Activated CD4-positive, alpha-beta T cell treated with anti-CD3 and anti-CD28 coated beads for 24 hours (primary cell): ENCODE results near the gene CCDC186.
A peak's percentile ranks its signal among the peaks of the same experiment; 100 is the strongest.

Experiments used
- DNase-seq, 2 donors: peaks; one replicate each; pipeline ENCODE4 v3.0.0-alpha.2; 2020; ENCODE audit warnings: low read depth in 2 of 2

The CCDC186 gene

GRCh38 chr10:114110174-114110972 is 63.6 kb downstream of the CCDC186 start:
- DNase-seq = no peak

DNA sequence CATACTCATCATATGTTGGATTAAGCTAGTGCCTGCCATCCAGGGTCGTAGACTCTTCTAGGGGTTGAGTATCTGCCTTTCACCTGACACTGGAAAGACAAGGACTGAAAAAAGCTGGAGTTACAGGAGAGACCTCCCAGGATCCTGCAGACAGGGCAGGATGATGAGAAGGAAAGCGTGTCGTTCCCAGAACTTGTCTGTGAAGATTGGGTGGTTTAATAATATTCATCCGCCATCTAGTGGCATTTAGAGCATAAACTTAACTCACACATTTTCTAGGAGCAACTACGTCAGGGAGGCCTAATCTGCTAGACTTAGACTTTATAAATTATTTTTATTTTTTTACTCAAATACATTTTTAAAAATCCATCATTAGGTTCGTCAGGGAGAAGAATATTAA is 70.7 kb downstream of the CCDC186 start:
- DNase-seq = no peak

DNA sequence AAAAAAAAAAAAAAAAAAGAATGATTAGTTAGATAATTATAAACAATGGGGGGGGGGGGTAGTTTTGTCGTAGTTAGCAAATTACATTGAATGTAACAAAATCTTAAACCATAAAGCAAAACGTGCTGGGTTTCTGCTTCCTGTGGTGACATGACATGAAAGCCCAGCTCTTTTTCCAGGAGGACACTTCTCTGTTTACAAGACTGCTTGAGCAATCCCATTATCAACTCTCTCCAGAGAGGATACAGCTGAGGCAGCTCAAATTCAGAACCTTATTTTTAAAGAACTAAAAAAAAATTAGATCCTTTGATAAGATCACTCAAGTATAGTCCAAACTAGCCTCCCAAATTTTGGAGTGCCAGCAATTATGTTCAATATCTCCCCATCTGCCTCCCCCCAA is 71.7 kb downstream of the CCDC186 start:
- no peak for DNase-seq

DNA sequence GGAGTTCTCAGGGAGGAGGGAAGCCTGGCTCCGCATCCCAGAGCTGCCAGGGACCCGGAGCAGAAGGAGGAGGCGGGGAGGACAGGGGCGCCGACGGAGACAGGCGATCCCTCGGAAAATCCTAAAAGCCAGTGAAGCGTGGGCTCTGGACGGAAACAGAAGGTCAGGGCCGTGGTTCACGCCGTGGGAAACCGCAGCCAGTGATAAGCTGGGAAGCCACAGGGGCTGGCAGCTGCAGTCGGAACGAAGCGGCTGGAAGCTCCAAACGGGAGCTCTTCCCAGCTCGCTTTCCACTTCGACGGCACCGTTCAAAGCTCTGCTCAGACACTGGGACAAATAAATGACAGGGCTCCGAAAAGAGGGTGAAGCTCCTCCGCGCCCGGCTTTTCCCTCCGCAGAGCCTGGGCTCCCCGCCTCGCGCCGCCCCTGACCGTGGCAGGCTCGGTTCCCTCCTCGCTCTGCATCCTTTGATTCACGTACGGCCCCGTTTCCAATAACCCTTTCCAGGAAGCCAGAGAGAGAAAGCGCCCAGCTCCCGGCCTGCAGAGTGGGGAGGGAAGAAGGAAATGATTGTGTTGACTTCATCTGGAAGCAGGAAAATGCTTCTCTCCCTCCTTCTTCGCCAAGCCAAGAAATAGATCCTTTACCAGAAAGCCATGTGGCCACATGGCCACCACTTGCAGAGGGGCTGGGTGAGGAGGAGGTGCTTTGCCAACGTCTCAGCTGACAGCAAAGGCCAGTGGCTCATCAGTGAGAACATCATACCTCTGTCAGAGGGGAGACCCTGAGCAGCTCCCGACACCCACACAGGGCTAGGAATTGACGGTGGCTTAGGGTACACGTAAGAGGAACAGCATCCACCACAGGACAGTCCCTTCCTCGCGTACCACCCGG is 72.9 kb downstream of the CCDC186 start:
- DNase-seq = peak in 1 of 2 donors; percentile 18

DNA sequence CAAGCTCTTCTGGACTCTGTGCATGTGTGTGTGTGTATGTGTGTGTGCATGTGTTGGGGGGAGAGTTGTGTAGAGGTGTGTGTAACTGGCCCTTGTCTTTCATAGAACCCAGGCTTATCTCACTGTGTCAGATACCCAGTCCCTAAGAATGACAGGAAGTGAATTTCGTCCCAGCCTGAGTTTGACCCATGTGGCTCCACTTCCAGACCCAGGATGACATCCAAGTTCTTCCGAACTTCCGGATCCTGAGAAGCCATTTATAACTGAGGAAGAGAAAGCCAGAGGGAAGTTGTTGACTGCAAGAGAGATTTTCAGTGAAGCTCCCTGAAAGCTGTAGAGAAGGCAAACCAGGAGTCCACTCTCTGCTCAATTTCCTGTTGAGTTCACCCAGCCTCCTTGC is 77.1 kb downstream of the CCDC186 start:
- DNase-seq = no peak

GRCh38 chr10:114095559-114096337 is 78.3 kb downstream of the CCDC186 start:
- DNase-seq = no peak

GRCh38 chr10:114094795-114095194 is 79.2 kb downstream of the CCDC186 start:
- DNase-seq = no peak

- DNase-seq = no peak
Measured at GRCh38 chr10:114087655-114088054, 86.3 kb downstream of the CCDC186 start.

DNA sequence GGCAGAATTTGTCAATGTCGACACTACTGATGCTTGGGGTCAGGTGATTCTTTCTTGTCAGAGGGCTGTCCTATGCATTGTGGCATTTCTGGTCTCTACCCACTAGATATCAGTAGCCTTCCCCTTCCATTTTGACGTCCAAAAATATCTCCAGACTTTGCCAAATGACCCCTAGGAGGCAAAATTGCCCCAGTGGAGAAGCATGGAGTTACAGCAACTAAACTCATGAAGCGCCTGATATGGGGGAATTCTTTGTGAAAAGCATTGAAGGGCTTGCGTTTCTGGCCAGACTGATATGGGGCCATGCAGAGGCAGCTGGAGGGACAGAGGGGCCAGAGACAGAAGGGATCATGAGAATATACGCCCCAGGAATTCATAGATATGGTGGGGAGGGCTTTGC is 86.7 kb downstream of the CCDC186 start:
- no peak for DNase-seq

DNA sequence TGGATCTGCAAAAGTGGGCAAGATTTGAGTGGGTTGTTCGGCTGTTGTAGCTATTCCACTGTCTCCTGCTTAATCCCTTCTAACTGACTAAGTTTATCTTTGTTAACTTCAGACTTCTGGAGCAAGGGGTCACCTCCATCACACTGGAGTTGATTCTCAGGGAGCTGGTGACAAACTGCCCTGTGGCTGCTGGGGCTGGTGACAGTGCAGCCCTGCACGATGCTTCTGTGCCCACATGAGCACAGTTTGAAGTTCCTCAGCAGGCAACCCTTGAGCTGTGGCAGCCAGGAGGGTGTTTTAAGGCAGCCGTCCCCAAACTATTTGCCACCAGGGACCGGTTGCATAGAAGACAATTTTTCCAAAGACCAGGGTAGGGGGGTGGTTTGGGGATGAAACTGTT is 89.8 kb downstream of the CCDC186 start:
- DNase-seq = no peak

GRCh38 chr10:114083040-114083439 is 91.0 kb downstream of the CCDC186 start:
- no peak for DNase-seq

DNA sequence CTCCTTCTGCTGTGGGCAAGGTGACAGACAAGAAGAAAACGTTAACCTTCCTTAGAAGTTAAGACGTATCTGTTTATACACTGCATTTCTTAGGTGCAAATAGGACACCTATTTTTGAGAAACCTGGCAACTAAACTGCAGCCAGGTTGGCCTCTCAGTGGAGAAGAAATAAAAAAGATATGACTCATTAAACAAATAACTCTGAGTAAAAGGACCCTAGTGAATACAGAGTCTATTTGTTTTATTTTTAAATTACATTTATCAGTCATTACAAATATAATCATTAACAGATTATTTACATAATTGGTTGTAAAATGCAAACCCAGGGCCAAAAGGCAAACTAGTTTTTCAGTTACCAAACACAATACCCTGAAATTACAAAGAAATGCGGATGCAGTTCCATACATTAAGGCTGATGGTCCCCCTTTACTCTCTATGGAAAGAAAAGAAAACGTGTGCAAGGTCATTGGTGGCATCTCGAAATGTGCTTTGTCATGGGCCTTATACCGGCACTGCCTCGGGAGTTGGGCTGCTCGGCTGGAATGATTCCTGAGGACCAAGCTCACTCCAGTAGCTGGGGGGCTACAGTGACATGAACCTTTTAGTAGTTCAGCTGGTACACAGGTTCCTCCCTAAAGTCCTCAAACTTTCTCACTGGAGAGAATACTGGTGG is 92.0 kb downstream of the CCDC186 start:
- DNase-seq = no peak

- no peak for DNase-seq
Measured at GRCh38 chr10:114079421-114079820, 94.6 kb downstream of the CCDC186 start.

- DNase-seq = no peak
Measured at GRCh38 chr10:114078346-114078745, 95.7 kb downstream of the CCDC186 start.

DNA sequence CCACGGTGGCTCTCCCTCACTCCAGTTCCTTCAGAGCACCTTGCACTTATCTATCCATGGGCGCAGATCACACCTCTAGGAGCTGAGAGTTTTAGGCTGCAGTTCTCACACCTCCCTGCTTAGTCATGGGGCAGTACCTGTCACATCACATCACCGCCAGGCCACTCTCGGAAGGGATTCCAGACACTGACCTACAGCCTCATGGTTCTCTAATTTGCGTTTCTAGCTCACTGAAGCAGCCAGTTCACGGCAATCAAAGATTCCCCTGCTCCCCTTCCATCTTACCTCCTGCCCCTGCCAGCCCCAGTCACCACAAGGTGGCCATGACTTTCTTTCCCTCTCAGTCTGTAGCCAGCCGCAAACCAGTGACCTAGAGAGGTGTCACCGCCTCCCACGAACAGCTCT is 96.2 kb downstream of the CCDC186 start:
- no peak for DNase-seq

DNA sequence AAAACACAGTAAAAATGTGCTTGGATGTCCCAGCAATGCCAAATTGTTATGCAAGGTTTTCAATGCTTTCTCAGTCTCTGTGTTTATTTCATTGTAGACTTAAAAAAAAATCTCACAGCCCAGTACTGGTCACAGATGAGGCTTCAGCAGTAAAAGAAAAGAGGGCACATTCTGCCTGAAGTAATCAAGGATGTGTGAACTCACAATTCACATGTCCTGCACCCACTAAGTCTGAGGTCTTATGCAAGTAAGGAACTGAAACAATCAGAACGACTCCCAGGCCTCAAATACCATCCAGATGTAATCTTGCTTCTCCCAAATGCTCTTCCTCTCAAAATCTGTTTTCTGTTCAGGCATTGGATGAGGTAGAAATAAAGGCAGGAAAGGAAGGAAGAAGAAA is 96.7 kb downstream of the CCDC186 start:
- DNase-seq = no peak

- no peak for DNase-seq
Measured at GRCh38 chr10:114075093-114075492, 98.9 kb downstream of the CCDC186 start.

DNA sequence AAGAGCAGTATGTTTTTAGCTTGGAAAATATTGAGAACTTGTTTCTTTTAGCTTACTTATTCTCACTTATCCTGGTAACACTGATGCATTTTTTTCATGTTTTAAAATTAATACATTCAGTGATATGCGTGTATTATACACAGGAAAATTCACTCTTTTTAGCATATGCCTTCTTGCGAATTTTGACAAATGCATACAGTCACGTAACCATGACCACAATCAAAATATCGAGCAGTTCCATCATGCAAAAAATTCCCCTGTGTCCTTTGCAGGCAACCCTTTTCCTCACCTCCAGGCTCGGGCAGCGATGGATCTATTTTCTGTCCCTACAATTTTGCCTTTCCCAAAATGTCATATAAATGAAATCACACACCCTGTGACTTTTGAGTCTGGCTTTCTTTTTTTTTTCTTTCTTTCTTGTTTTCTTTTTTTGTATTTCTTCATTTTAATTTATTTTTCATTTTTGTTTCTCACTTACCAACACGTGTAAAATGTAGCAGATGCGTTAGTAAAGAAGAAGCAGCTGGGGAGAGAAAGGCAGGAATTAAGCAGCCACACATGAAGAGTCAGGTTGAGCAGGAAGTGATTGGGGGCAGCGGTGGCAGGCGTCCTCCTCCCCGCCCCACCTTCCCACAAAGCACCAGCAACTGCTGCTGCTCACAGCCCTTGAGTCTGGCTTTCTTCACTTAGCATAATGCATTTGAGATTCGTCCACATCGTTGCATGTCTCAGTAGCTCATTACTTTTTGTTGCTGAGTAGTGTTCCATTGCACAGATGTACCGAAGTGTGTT is 100.4 kb downstream of the CCDC186 start:
- DNase-seq = no peak

GRCh38 chr10:114071178-114071577 is 102.8 kb downstream of the CCDC186 start:
- DNase-seq = no peak
